Stimulated activated CD8-positive, alpha-beta memory T cell treated with anti-CD3 and anti-CD28 coated beads, Interleukin-15, amount 100 ng/mL, for 4 hours (primary cell): ENCODE results near the gene HOXC11.

Experiments
- DNase-seq, 2 donors: peaks; one replicate each; pipeline ENCODE4 v3.0.0-alpha.2; 2020; ENCODE audit warnings: low read depth in 2 of 2

HOXC11 gene

GRCh38 chr12:53956914-53957536 lies 15.9 kb upstream of the HOXC11 start:
- no peak for DNase-seq

DNA sequence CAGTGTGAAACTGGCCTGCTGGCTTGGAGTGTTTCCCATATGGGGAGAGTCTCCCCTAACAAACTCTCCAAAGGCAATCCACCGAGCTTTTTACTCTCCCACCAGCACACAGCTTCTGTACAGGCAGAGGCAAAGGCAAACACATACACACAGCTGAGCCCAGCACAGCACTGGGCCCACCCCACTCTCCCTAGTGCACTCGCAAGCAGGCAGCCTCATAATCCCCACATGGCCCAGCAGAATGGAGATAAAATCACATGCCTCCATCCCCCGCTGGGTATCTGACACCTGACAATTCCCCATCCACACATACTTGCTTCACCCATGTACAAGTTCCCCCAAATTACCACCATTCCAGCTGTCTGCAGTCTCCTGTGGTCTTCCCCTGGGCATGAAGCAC lies 14.8 kb upstream of the HOXC11 start:
- DNase-seq: no peak

- DNase-seq: no peak
These were observed 13.6 kb upstream of the HOXC11 start for GRCh38 chr12:53959314-53959713.

DNA sequence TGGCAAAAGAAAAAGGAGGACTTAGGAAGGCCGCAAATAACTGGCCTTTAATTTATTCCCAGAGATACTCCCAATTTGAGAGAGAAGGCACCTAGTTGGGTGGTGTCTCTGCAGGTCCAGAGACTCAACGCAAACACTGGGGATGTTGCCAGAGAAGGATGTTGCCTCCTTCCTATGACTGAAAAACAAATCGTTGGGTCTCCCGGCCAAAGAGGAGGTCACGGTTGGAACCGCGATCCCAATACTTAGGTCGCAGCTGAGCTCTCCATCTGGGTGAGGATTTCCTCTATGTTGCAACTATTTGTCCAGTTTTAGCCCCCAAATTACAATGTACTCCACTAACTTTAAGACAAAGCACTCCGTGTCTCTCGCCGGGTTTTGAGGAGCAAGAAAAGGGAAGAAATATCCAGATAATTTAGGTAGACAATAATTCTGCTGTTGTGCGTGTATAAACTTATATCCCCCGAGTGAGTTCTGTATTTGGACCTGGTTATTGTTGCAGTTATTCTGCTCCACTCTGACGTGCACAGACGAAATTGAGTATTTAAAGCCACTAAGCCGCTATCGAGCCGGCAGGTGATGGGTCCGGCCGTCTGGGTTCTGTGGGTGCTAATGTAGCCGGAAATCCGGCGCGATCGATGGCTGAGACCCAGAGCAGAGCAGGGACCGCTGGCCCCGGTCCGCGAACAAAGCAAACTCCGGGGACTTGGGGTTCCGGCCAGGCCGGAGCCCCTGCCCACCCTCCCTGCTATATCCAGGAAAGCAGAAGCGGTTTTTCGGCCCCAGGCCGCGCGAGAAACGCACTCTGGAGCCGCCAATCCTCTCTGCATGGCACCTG lies 12.5 kb upstream of the HOXC11 start:
- no peak for DNase-seq

DNA sequence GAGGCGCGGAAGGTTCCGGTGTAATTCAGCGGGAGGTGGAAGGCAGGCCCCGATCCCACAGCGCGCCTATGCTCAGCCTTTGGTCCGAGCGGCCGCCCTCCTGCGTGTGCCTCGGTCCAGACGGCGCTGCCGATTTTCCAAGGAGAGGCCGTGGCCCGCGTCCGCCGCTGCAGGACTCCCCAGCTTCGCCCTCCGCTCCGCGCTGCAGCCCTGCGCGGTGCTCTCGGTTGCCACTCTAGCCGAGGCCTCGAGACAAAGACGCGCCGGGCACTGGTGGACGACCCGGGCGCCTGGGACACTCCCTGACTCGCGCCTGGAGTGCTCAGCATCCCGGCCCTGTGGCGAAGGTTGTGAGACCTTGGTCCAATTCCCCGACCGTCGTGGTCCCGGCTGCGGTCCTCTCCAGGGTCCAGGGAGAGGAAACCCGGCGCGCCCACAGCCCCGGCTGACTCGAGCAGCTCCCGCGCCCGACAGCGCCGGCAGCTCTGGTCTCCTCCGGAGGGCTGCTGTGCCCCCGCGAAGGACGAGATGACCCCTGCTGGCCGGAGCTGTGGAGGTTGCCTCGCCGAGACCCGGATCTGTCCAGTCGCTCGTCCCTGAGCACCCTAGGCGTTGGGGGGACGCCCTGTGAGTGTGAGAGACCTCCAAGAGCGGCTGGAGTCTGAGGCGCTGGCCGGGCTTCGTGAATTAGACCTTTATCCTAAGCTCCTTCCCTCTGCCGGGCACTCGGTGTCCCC lies 11.7 kb upstream of the HOXC11 start:
- no peak for DNase-seq

GRCh38 chr12:53963005-53963404 lies 9.9 kb upstream of the HOXC11 start:
- no peak for DNase-seq

DNA sequence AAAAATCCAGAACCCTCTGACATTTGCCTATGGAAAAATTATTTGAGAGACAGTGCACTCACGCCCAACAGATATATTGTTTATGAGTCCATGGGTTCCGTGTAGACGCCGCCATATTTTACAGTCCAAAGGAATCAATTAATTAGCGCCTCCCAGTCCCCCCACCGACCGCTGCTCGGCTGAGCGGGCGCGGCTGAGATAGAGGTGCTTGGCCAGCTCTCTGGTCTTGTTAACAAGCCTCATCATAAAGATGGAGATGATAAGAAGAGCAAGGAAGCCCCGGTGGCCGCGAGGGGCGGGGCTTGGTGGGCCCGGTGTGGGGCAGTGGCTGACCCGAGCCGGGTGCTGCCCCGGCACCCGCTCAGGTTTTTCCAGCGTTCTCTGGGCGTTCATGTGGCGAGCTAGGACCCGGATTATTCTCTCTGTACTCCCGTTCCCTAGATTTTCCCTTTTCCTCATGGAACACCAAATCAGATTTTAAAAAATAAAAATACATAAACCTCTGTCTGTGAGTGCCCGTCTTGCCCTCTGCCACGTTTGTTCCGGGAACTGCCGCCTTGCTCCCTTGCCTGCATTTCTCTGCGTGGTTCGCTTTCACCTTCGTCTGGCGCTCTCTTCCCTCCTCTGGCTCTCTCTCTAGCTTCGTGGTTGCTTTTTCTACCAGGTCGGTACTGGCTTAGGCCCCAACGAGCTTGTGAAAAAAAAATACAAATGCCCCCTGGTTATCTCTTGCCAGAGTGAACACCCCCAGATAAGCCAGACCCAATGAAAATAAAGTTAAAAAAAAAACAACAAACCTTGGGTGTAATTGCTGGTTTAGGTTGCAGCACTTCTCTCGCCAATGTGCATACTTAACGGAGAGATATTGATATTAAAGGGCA lies 9.3 kb upstream of the HOXC11 start:
- no peak for DNase-seq

- DNase-seq: no peak
These were observed 8.6 kb upstream of the HOXC11 start for GRCh38 chr12:53964315-53964713.

DNA sequence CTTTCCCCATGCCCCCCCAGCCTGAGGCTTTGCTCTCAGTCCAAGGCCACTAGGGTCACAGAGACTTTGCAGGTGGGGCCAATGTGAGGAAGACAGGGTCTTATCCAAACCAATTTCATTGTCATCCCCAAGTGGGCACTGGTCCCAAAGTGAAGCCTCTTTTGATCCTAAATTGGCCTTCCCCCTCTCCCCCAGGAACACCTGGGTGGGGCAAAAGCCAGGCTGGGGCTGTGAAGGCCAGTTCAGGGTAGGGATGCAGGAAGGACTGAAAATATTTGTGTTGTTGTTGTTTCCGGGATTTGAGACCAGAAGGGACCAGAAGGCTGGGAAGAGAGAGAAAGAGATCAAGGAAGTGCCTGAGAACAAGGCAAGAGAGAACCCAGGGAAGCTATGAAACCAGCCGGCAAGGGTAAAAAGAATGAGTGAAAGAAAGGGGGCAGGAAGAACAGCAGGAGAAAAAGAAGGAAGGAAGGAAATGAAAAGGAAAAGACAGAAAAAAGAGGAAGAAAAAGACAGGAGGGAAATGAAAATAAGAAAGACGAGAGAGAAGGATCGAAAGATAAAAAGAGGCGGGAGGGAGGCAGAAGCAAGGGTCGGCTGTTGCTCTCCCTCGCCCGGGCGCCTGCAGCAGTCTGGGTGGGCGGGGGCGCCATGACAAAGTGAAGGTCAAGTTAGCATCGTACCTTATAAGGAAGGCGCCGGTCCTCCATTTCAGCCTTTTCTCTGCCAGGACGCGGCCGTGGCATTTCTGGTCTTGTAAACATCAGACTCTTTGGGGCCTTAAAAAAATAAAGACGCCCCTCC lies 7.4 kb upstream of the HOXC11 start:
- DNase-seq: no peak

- DNase-seq: no peak
These were observed 6.9 kb upstream of the HOXC11 start for GRCh38 chr12:53966085-53966384.

- DNase-seq: no peak
These were observed 6.4 kb upstream of the HOXC11 start for GRCh38 chr12:53966385-53967133.

DNA sequence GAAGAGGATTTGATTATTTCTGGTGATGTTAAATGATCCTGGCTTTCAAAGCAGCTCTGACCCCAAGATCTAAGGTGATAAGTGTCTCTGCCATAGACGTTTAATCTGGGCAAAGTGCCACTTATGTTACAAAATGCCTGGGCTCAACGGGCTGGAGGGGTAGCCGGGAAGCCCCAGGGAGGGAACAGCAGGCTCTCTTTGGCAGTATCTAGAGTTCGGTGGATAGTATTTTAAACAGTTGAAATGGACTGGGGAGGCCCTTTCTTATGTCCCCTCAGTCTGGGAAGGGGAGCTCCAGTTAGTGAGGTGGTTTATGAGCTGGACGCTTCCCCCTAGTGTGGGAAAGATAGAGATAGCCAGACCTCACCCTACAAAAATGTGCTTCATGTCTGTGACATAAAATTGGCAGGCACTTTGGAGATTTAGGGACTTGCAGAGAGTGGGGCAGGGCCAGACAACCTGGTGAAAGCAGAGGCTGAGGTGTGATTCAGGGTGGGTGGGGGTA lies 5.5 kb upstream of the HOXC11 start:
- DNase-seq: no peak

DNA sequence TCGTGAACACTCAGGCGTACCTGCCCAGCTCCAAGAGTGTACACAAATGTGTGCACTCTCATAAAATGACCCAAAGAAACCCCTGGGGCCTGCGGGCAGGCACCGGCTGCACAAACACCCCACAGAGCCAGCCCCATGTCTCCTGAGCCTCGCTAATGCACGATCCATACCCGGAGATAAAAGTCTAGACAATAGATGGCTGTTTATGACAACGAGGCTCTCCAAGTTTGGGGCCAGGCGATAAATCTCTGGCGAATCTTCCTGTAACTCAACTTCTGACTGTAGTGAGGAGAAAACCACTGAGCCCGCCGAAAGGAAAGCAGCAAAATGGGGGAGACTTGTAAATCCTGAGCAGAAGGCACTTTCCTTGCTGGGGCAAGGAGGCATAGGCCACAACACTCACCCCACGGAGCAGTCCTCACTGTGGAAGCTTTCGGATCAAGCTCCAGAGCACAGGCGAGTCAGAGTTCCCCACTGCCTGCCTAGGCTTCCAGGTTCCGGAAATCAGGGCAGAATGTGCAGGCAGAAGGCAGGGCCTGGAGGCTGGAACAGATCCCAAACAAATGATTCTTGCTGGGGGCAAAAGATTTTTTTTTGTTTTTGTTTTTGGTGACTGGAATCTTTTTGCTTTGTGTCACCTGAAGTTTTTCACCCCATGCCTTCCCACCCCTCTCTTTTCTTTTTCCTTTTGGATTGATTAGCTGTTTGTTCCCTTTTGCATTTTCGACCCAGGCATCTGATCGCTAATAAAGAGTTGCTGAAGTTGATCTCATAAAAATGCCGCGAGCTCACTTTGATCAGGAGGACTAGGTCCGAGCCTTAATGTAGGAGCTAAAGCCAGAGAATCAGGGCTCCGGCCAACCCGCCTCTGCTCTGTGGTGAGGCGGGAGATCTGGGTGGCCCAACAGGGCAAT lies 4.5 kb upstream of the HOXC11 start:
- DNase-seq: no peak

DNA sequence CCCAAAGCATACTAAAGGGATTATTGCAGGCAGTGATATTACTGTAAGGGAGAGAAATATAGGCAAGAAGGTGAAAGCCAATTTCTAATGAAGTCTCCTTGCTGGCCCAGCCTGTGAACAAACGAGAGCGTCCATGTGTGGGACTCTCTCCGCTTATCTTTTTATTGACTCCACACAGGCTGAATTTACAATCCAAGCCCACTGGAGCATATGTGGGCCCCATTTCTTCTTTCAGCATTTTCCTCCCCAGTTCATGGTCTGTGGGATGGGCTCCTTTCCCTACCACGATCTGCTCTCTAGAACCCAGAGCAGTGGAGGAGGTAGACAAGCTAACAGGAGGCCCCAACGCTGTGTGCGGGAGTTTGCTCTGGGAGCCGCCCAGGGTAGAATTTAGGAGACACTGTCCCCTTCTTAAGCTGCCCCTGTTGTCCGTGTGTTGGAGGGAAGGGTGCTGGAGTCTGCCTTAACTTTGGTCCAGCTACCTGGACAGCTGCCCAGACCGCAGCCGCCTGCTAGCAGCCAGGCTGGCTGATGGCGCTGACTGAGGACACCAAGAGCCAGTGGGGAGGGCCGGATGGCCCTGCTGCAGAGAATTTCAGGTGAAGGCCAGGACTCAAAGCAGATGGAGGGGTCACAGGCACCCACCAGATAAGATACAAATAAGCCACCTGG lies 3.2 kb upstream of the HOXC11 start:
- DNase-seq: no peak

DNA sequence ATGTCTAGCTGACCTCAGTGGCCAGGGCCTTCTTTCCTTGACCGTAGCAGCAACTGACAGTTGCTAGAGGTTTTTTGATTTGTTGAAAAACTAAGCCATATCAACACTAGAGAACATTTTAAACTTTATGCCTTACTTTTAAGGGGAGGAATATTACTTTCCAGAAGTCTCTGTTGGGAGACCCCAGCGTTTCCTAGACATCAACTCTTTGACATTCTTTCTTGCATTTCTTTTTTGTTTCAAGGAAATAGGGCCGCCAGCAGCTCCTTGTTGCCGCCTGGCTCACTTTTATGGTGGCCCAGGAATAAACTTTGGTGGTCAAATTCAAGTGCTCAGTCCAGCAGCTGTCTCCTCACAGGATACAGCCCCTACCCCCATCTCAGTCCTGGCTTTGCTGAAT lies 2.5 kb upstream of the HOXC11 start:
- DNase-seq: no peak

DNA sequence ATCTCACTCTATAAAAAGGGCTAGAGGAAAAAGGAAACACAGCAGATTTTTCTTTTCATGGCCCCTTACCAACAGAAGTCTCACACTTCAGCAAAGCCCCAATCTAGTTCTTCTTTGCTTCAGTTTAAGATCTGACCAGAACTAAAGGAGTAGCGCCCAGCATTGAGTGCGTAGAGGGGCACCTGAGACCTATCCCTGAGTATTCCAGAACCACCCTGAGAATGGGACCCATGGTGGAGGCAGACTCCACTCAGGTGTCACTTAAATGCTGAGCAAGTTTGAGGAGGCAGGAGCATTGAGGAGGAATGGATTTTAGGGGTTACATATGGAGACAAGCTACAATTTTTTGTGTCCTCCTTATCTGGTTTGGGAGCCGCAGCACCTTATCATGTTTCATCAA lies 1.8 kb upstream of the HOXC11 start:
- DNase-seq: no peak

DNA sequence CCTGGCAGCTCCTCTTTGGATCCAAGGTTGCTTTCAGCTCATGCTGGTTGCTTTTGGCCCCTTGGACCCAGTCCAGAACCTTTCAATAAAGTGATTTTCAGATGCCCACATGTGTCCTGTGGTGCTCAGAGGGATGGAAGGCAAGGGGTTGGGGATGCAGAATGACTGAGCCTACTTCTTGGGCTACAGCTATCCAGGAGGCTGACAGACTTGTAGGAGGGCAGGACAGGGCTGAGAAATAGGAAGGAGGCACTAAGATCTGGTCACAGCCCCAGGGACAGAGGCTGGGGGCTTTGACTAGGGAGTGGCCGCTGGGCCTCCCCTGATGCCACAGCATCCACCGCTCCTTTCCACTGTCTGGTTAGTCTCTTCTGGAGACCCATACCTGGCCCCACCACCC lies 1.2 kb upstream of the HOXC11 start:
- no peak for DNase-seq

DNA sequence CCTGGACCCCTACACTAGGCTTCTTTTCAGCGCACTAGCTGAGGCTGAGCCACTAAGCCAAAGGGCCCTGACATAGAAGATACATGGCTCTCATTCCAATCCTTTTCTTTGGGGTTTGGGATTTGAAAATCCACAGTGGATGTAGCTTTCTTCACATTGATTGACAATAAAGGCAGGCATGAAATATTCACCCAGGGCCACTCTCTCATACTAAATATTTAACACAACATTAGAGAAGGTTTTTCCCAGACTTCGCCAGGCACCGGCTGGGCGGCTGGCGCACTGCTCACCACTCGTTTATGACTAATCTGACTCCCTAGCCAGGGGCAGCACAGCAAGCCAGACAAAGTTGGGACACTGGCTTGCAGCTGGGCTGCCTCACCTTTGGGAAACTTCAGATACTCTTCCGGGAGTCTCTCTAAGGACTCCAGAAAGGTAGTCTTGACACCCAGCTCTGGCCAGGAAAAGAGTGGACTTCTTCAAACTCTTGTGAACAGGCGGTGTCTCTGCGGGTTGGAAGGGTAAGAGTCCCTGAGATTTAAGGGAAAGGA lies 699 bp upstream of the HOXC11 start:
- no peak for DNase-seq
